ENCODE data around the gene SNTG2.
"Not testable (repeated sequence)": the region's sequence is repeated elsewhere in the genome, so short reads cannot be mapped to it uniquely, and the experiment has no call there.

The SNTG2 gene

GRCh38 chr2:1053786-1054185 is 103.1 kb downstream of the SNTG2 start:
- DNase-seq (ENCODE audit: low read depth) = no peak

- DNase-seq (ENCODE audit: low read depth) = no peak
Measured at GRCh38 chr2:1054399-1054798, 103.8 kb downstream of the SNTG2 start.

DNA sequence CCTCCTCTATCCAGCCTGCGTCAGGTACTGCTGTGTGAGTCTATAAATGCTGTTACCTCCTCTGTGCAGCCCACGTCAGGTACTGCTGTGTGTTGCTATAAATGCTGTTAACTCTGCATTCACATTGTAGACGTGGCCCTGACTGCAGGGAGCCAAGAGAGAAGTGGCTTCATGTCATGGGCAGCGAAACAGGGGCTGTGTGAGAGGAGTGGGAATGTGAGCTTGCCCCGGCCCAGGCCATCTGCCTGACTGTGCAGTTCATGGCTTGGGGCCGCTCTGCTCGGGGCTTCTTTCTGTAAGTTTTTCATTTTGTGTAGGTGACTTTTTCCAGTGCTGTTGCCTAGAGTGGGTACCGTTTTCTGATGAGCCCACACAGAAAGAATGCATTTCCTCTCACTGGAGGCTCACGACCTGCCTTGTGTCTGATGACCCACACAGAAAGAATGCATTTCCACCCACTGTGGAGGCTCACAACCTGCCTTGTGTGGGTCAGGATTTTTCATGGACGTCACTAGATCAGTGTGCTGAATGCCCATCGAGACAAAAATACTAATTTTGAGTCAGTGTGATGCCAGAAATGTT is 104.5 kb downstream of the SNTG2 start:
- no peak for DNase-seq (ENCODE audit: low read depth)

DNA sequence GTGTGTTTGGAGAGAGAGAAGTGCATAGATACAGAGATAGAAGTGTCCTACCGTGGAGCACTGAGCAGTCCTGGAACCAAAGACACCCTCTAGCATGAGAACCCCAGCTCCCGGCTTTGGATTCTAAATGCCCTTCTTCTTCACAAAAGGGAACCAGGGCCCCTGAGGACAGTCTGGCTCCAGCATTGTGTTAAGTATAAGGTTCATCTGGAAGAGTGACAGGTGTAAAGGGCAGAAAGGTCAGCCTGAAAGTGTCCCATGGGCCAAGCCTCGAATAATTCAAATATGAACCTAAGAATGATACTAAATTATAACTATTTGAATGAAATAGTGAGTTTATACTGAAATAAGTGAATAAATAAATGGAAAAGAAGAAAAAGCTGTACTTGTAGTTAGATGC is 109.7 kb downstream of the SNTG2 start:
- no peak for DNase-seq (ENCODE audit: low read depth)

DNA sequence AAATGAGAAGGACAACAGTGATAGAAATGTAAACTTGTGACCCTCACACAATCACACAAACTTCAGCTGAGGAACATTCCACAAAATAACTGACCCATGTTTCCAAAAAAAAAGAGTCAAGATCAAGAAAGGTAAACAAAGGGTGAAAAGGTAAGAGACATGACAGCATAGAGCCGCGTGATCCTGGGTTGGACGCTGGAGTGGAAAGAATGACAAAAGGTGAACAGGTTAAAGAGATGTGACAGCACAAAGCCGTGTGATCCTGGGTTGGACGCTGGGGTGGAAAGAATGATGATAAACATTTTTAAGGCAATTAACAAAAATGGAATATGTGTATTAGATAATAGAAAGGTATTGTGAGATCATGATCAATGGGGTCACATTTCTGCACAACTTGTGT is 110.3 kb downstream of the SNTG2 start:
- no peak for DNase-seq (ENCODE audit: low read depth)

- no peak for DNase-seq (ENCODE audit: low read depth)
Measured at GRCh38 chr2:1068241-1068640, 117.6 kb downstream of the SNTG2 start.

DNA sequence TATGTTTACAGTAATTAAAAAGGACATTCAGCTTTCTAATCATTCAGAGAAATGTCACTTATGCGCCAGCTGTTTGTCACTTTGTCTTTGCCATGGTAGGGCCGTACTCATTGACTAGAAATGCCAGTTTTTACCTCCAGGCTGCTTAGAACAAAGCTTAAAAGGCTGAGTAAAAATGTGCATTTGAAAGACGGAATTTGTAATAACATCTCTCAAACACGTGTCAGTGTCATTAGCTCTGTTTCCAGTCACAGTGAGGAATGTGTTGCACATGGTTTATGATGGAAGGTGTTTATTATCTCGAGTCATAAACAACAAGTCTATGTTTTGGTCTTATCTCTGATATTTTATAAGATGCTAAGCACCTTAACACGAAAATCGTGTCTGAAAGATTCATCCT is 118.2 kb downstream of the SNTG2 start:
- DNase-seq (ENCODE audit: low read depth) = no peak

GRCh38 chr2:1069847-1070246 is 119.2 kb downstream of the SNTG2 start:
- DNase-seq (ENCODE audit: low read depth) = no peak

DNA sequence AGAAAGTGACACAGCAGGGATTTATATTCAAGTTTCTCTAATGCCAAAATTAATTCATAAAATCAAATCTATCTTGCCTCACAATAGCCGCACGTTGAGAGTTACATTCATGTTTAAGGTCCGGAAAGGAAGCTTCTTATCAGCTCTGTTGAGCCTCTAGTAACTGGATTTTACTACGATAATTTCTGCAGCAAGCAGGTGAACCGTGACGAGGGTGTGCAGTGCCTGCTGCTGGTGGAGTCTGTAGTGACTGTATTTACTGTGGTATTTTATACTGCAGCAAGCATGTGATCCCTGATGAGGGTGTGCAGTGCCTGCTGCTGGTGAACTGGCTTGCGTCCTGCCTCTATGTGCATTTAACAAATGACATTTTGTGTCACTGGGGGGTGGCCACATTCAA is 120.0 kb downstream of the SNTG2 start:
- no peak for DNase-seq (ENCODE audit: low read depth)

DNA sequence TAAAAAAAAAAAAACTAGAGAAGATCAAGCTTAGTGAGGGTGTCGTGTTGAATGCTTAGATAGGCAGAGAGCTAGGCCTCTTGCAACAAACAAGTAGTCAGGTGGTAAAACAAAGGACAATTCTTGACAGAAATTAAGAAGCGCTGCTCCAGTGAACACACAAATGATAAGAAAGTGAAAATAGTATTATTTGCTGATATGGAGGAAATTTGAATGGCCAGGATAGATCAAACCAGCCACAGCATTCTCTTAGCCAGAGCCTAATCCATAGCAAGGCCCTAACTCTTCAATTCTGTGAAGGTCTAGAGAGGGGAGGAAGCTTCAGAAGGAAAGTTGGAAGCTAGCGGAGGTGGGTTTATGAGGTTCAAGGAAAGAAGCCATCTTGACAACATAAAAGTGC is 121.0 kb downstream of the SNTG2 start:
- DNase-seq (ENCODE audit: low read depth) = no peak

DNA sequence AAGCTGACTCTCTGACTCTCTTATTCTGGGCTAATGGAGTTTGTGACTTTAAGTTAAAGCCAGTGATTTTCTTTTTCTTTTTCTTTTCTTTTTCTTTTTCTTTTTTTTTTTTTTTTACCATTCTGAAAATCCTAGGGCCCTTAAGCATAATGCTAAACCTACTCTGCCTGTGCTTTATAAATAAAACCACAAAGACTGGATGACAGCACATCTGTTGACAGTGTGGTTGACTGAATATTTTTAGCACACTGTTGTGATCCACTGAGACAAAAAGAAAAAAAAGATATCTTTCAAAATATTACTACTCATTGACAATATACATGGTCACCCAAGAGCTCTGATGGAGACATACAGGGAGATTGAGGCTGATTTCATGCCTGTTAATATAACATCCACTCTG is 121.6 kb downstream of the SNTG2 start:
- no peak for DNase-seq (ENCODE audit: low read depth)

DNA sequence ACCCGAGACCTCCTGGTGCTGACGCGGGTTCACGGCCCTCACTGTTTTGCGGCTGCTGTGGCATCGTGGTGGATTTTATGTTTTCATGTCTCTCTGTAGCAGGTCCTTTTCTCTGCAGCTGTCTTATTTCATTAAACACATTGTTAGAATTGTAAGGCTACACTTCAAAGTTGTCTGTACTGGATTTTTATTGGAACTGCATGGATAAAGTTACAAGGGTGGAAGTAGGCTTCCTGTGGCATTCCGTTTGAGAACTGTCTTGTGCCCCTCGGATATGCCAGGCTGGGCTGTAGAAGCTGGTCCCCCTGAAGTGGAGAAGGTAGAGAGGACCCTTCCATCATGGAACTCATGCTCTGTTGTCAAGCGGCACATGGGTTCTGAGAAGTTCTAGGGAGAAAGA is 127.3 kb downstream of the SNTG2 start:
- DNase-seq (ENCODE audit: low read depth) = no peak

- no peak for DNase-seq (ENCODE audit: low read depth)
Measured at GRCh38 chr2:1078326-1078725, 127.7 kb downstream of the SNTG2 start.

DNA sequence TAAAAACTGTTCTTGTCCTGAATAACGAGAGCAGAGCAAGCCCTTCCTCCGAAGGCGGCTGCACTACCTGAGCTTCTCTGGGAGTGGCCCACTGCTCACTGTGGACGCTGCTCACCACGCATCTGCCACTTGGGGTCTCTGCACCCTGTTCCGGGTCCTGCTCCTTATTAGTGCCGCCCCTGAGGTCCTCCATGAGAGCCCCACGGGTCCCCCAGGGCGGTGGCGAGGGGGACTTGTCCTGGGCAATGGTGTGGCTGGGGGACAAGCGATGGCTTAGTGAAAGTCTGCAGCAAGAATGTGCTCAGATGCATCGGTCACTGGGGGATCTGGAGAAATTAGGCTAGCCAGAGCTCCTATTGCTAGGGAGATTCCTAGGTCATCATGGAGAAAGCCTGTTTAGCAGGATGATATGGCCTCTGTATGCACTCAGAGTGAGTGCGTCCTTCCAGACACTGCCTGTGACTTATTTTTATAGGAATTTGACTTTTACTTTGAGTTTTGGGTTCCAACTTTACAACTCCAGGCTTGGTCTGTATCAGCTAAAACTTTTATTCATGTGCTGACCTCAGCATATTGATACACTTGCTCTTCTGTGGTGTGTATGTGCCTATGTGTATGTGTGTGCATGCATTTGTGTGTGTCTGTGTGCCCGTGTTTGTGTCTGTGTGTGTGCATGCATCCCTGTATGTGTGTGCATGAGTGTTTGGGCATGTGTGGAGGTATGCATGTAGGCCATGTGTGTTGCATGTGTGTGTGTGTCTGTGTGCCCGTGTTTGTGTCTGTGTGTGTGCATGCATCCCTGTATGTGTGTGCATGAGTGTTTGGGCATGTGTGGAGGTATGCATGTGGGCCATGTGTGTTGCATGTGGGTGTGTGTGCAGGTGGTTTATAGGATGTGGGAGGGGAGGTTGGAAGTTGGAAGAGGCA is 129.5 kb downstream of the SNTG2 start:
- no peak for DNase-seq (ENCODE audit: low read depth)

DNA sequence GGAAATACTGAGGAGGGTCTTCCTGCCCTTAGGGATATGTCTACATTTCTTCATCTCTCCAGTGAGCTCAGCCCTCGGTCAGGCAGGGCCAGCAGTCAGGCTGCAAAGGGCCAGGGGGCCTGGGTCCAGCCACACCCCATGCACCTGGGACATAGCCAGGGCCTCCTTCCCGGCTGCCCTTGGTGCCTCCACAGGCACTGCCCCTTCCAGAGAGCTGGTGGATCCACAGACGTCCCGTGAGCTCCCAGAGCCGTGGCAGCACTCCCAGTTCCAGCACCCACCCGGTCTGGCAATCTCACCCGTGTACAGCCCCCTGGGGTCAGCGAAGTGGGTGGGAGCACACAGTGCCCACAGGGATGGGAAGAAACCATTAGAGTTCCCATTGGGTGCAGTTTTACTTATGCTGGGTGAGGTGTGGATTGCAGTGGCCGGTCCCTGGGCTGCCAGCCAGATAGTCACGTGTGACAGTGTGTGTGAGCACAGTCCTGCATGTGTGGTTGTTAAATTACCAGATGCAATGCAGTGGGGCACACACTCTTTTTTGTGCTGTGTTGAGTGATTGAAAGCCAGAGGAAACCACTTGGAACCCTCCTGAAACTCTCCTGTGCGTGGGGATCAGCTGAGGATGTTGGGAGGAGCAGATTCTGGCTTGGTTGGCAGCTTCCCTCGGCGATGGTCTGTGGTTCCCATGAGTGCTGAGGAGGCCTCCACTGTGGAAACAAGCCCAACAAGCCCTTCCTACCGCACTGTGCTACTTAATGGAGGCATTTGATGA is 131.0 kb downstream of the SNTG2 start:
- DNase-seq (ENCODE audit: low read depth) = no peak

DNA sequence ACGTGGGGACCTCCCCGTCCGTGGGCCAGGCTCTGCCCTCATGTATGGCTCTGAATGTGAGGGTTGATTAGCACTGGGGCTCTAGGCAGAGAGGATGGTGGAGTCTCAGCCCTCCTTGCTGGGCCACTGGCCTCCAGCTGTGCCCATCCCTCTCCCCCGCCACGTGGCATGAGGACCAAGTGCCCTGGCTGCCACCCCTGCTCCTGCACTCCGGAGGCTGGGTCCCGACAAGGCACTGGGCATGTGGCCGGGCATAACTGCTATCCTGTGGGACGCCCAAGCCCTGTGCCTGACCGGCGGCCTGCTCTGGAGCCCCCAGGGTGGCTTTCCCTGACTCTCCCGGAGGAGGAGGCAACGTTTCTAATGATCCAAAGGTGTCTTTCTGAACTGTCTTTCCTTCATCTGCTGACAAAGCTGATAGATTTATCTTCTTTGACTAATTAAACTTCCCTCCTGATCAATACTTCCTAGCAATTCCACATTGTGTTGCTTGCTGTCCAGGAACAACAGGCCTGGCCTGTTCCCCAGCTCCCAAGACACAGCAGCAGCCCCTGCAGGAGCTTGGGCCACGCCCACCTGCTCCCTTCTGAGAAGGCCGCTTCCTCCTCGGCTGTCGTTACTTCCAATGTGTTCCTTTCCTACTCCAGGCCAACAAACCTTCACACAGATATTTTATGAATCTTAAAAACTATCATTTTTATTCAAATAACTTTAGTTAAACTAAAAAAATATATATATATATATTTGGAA is 132.0 kb downstream of the SNTG2 start:
- no peak for DNase-seq (ENCODE audit: low read depth)

DNA sequence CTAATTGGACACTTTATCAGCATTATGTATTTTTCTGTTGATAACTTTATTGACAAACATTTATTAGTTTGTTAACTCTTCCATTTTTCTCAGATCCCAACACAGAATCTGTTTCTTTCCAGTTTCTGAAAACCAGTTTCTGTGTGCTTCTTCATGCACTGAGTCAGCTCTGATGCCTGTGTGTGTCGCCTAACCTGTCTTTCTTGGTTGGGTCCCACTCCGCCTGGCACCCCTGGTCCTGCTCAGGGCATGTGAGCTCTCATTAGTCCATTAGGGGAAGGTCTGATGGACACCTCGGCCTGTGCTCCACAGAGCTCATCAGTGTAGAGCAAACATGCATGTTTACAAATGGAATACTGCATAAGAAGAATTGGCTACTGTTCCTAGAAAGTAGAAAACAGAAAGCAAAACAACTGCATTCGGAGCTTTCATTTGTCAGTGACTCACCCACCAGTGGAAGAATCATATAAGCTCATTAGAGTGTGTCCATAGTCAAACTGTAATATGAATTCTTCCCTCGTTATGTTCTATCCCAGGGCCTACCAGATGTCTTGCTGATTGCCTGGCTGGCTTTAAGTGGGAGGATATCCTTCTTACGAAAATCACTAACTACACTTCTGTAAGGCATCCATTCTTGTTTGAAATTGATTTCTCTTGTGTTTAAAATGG is 137.7 kb downstream of the SNTG2 start:
- no peak for DNase-seq (ENCODE audit: low read depth)

DNA sequence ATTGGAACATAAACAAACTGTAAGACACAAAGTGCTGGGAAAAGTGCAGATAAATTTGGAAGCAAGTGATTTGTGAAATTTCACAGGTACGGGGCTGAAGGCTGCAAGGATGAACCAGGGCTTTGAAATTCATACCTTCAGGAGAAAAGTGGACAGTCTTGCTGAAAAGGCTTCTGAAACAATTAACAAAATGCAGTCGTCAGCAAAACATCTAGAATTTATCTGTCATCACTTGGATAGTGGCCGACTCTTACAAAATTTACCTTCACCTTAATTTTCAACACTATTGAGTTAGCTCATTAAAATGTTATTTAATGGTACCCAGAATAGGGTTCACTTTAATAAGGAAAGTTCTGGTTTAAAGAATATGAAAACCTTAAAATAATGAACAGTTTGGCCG is 138.3 kb downstream of the SNTG2 start:
- no peak for DNase-seq (ENCODE audit: low read depth)

- DNase-seq (ENCODE audit: low read depth) = no peak
Measured at GRCh38 chr2:1091895-1092585, 141.4 kb downstream of the SNTG2 start.

GRCh38 chr2:1093668-1094067 is 143.0 kb downstream of the SNTG2 start:
- DNase-seq (ENCODE audit: low read depth) = not testable (repeated sequence)

GRCh38 chr2:1097101-1097500 is 146.5 kb downstream of the SNTG2 start:
- DNase-seq (ENCODE audit: low read depth) = no peak

All from stimulated activated CD8-positive, alpha-beta memory T cell treated with anti-CD3 and anti-CD28 coated beads, Interleukin-7, amount 100 ng/mL, for 24 hours (primary cell).